GM11168 (cell line): Measurements from ENCODE around the gene MAPT.

Experiments
- in situ Hi-C: fragments of 300-500 bp; cut with MboI; formaldehyde crosslinking; loops from one replicate; pipeline ENCODE4 v1.12.0; 2022; ENCODE audit warnings: low sequenced_read_pairs; ENCODE audit not compliant: unreplicated experiment

Gene MAPT

DNA sequence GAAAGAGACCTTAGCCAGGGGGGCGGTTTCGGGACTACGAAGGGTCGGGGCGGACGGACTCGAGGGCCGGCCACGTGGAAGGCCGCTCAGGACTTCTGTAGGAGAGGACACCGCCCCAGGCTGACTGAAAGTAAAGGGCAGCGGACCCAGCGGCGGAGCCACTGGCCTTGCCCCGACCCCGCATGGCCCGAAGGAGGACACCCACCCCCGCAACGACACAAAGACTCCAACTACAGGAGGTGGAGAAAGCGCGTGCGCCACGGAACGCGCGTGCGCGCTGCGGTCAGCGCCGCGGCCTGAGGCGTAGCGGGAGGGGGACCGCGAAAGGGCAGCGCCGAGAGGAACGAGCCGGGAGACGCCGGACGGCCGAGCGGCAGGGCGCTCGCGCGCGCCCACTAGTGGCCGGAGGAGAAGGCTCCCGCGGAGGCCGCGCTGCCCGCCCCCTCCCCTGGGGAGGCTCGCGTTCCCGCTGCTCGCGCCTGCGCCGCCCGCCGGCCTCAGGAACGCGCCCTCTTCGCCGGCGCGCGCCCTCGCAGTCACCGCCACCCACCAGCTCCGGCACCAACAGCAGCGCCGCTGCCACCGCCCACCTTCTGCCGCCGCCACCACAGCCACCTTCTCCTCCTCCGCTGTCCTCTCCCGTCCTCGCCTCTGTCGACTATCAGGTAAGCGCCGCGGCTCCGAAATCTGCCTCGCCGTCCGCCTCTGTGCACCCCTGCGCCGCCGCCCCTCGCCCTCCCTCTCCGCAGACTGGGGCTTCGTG is at the start of gene MAPT:
MAPT (plus strand) TSS at position 533 of the 763 bp plus-strand sequence. CDS start 67,784 bp downstream, outside the sequence.
- in situ Hi-C loops = no loop called here

DNA sequence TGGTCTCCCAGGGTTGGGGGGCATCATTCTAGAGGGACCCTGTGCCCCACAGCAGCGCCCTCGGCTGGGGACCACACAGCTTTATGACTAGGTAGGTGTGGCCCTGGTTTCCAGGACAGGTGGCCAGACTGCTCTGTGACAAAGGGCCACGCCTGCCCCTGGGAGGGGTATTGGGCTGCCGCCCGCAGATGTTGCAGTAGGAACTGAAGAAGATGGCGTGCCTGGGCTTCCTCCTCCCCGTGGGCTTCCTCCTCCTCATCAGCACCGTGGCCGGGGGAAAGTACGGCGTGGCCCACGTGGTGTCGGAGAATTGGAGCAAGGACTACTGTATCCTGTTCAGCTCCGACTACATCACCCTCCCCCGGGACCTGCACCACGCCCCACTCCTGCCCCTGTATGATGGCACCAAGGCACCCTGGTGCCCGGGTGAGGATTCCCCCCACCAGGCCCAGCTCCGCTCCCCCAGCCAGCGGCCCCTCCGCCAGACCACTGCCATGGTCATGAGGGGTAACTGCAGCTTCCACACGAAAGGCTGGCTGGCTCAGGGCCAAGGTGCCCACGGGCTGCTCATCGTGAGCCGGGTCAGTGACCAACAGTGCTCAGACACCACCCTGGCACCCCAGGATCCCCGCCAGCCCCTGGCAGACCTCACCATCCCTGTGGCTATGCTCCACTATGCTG is 49.5 kb upstream of the MAPT start, which contains the start of gene SPPL2C:
SPPL2C (plus strand) TSS at position 187 of the 681 bp plus-strand sequence; CDS start at position 213, 26 bp downstream.
- in situ Hi-C loops = no loop called here

DNA sequence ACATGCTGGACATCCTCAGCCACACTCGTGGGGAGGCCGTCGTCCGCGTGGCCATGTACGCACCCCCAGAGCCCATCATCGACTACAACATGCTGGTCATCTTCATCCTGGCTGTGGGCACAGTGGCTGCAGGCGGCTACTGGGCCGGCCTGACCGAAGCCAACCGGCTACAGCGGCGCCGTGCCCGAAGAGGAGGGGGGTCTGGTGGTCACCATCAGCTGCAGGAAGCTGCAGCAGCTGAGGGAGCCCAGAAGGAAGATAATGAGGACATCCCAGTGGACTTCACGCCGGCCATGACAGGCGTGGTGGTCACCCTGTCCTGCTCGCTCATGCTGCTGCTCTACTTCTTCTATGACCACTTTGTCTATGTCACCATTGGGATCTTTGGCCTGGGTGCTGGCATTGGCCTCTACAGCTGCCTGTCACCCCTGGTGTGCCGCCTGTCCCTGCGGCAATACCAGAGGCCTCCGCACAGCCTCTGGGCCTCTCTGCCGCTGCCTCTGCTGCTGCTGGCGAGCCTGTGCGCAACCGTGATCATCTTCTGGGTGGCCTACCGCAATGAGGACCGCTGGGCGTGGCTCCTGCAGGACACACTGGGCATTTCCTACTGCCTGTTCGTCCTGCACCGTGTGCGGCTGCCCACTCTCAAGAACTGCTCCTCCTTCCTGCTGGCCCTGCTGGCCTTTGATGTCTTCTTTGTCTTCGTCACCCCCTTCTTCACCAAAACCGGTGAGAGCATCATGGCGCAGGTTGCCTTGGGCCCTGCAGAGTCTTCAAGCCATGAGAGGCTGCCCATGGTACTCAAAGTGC is 48.8 kb upstream of the MAPT start:
- in situ Hi-C loops = no loop called here

DNA sequence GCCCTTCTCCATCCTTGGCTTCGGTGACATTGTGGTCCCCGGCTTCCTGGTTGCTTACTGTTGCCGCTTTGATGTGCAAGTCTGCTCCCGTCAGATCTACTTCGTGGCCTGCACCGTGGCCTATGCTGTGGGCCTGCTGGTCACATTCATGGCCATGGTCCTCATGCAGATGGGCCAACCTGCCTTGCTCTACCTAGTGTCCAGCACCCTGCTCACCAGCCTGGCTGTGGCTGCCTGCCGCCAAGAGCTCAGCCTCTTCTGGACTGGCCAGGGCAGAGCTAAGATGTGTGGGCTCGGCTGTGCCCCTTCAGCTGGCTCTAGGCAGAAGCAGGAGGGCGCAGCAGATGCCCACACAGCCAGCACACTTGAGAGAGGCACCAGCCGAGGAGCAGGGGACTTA is 48.1 kb upstream of the MAPT start:
- in situ Hi-C loops = no loop called here

DNA sequence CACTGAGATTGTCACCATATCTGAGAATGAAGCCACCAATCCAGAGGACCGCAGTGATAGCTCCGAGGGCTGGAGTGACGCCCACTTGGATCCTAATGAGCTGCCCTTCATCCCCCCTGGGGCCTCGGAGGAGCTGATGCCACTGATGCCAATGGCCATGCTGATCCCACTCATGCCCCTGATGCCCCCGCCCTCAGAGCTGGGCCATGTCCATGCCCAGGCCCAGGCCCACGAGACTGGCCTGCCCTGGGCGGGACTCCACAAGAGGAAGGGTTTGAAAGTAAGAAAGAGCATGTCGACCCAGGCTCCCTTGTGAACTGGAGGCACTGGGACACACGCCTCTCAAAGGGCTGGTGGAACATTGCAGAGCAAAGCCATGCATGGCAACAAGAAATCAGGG is 47.7 kb upstream of the MAPT start:
- in situ Hi-C loops = no loop called here

DNA sequence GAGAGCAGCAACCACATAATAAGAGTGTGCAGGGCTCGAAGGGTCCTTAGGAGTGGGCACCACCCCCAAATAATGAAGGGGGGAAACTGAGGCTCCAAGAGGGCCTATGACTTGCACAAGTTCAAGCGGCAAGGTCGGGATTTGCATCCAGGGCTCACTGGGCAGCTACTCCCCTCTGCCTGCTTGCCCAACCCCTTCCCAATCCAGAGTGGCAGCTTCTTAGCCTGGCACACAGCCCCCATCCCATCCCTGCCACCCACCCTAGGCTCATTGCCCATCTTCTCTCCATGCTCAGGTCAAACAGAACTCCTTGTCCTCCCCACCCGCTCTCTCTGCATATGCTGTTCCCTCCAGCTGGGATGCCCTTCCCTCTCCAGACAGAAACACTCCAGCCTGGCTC is 47.3 kb upstream of the MAPT start:
- in situ Hi-C loops = no loop called here

DNA sequence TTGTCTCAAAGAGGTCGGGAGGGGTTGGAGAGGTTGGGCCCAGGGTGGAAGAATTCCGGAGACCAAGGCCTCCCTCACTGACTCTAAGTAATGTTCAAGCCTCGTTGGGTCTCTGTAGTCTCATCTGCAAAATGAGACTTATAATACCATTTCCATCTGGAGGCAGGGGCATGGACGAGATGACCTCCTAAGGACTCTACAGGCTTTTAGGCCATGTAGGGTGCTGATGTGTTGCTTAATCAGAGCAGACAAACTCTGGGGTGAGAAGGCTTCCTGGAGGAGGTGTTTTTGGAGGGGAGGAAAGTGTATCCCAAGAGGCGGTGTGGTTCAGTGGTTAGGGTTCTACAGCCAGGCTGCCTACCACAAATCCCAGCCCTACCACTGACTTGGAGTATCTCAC is 46.6 kb upstream of the MAPT start:
- in situ Hi-C loops = no loop called here

DNA sequence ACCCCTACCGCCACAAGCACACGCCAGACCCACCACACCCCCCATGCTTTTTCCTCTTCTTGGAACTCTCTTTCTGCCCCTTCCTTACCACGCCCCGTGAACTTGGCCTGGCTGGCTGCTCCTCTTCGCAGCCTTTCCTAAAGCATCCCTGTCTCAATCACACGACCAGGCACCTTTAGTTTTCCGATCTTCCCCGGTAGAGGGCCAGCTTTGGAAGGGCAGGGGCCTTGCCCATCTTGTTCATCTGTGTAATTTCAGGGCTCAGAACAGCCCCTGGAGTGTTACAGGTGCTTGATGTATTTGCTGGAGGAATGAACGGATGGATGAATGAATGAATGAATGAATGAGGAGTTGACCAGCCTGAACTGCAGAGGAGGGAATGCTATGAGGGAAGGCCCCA is 45.9 kb upstream of the MAPT start:
- in situ Hi-C loops = no loop called here

DNA sequence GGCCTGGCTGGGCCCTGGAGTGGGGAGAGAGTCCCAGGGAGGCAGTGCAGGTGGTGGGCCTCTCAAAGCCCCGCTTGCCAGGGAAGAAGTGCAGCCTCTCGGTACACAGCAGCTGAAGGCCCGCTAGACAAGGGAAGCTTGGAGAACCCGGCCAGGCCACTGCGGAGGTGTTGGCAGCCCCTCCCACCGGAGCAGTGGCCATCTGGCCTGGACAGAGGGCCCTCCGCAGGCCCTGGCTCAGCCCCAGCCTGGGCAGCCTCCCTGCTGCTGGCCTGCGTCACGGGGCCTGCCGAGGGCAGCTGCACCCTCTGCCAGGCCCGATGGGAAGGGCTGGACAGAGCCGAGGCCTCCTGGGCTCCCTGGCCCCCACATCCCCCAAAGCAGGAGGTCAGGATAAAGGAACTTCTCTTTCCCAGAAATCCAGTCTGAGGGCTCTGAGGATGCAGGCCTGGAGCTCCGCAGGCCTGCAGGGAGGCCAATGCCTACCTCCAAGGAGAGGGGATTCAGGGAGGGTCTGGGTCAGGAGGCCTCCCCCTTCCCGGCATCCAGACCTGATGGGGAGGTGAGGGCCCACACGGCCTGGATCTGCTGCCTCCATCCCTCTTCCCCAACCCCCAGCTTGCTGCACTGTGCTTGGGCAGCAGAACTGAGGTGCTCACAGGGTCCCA is 45.4 kb upstream of the MAPT start:
- in situ Hi-C loops = no loop called here

DNA sequence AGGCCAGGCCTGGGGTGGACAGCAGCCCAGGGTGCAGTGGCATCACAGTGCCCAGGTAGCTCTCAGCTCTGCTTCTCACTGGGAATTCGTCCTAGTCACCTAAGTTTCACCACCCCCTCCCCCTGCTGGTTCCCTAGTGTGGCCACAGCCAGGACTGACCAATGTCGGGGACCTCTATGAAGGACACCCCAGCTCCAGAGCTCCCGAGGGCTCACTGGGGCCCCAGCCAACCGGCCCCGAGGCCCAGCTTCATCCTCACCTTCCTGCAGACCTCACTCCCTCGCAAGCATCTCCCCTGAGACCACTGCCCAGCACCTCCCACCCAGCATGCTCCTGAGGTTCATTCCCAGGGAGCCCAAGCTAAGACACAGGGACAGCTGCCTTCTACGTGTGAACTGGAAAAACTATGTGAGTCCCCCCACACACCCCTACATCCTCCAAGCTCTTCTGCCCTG is 44.8 kb upstream of the MAPT start:
- in situ Hi-C loops = no loop called here

DNA sequence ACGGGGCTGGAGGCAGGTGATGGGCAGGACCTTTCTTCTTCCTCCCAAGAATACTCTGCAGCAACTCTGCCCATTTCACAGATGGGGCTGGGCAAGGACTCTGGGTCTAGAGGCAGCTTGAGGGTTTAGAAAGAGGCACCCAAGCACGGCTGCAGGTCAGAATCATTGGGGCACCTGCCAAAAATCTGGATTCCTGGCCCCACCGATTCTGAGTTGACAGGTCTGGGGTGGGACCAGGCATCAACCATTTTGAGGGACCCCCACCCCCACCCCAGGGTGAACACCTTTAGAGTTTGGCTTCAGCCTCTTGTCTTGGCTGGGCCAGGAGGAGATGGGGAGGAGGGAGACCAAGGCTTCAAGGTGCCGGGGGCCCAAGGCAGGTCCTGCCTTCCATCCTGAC is 44.3 kb upstream of the MAPT start:
- in situ Hi-C loops = no loop called here

DNA sequence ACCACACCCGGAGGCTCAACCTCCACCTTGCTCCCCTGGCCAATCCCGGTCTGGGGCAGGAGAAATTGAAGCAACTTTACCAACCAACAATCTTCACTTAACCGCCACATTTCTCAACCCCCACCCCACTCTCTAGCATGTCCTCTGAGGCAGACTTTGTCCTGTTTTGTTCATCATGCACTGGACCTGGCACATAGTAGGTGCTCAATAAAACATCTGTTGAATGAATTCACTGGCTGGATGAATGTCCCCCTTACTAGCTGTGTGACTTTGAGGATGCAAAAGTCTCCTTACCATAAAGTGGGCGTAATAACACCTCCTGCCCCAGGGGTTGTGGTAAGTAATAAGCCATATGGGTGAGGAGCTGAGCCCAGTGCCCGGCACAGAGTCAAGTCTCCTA is 43.9 kb upstream of the MAPT start:
- in situ Hi-C loops = no loop called here

DNA sequence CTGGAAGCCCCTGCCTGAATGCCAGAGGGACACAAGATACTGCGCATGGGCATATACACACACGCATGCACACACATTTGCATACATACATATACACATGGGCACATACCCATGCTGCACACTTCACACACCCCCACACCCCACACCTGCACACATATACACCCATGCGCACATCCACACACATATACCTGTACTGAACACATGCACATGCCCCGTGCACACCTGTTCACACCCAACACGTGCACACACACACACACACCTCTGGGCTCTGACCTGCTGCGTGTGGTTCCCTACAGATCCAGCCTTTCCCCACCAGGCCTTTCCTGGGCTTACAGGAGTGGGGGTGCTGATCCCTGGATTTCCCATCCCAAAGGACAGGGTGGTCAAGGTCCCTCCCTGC is 43.3 kb upstream of the MAPT start:
- in situ Hi-C loops = no loop called here

DNA sequence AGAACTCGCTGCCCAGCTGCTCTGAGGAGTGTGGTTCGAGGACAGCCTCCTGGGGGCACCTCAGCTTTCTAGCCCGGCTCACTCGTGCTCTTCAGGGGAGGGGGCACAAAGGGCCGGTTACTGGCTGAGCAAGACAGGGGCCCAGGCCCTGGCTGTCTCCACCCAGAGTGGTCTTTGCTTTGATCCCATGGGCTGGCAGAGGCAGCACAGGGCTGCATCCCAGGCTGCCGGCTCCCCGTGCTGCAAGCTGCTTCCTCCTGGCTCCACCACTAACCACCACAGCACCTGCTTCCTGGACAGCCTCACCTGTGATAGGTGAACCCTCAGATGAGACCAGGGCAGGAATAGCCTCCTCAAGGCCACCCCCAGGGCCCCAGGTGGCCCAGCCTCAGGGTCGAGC is 42.9 kb upstream of the MAPT start:
- in situ Hi-C loops = no loop called here

DNA sequence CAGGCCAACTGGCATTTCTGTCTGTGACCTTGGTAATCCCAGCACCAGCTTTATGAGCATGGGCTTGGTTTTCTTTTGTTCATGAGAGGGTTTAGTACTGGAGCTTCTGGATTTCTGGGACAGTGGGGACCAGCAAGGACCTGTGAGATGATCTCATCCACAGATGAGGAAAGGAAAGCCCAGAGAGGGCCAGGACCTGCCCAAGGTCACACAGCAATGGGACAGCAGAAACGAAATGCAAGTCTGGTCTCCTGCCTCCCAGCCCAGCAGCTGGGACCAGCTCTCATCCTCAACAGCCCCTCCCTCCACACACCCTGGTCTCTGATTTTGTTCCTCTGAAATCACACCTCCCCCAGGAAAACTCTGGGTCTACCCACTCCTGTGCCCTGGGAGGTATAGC is 42.5 kb upstream of the MAPT start:
- in situ Hi-C loops = no loop called here

DNA sequence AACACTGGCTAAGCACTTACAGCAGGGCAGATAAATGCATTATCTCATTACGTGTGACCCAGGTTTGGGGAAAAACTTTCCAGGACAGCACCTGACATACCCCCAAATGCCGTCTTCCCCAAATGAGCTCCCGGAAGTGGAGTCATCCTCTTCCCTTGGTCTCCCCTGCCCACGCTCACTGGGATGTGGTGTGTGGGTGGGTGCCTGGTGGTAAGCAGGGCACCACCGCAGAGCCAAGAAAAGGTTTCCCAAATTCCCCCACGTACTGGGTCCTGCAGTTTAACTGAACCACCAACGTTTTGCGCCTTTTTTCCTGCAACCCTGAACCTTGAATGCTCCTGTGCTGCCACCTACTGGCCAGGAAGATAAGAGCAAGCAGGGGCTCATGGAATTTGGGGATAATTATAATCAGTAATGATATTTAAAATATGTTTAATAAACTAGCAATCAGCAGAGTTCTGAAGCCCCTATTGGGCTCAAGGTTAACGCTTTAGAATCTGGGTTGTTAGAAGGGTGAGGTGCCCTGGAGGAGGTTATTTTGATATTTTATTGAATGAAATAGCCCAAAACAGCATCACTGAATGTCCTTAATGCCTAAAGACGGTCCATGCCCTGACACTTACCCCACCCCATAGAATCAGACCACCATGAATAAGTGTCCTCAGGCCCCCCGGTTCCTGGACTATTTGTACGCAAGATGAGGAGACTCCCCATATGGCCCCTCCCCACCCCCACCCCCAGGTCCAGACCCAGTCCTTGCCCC is 41.6 kb upstream of the MAPT start:
- in situ Hi-C loops = no loop called here

DNA sequence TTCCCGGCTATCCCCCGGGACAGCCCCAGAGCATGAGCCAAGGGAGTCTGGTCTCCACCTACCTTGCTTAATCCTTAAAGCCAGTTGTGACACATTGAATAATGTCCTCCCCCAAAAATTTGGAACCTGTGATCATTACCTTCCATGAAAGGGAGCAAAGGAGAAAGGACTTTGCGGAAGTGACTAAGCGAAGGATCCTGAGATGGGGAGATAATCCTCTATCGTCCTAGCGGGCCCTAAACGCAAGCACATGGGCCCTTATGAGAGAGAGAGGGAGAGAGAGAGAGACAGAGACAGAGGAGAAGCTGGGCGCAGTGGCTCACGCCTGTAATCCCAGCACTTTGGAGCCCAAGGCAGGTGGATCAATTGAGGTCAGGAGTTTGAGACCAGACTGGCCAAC is 40.1 kb upstream of the MAPT start:
- in situ Hi-C loops = no loop called here

DNA sequence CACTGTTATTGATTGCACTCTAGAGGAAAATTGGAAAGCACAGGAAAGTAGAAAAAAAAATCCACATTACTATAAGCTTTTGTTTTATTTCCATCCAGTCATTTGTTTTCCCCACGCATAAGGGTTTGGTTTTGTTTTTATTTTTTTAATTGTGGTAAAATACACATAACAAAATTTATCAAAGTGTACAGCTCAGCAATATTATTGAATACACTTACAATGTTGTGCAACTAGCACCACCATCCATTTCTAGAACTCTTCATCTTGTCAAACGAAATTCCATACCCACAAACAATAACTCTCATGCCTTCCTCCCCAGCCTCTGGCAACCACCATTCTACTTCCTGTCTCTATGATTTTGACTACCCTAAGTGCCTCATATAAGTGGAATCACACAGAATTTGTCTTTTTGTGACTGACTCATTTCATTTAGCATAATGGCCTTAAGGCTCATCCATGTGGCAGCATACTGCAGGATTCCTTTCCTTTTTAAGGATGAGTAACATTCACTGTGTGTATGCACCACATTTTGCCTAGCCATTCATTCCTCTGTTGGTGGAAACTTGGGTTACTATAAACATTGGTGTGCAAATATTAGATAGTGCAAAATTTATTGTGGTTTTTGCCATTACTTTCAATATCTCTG is 38.5 kb upstream of the MAPT start:
- in situ Hi-C loops = no loop called here

DNA sequence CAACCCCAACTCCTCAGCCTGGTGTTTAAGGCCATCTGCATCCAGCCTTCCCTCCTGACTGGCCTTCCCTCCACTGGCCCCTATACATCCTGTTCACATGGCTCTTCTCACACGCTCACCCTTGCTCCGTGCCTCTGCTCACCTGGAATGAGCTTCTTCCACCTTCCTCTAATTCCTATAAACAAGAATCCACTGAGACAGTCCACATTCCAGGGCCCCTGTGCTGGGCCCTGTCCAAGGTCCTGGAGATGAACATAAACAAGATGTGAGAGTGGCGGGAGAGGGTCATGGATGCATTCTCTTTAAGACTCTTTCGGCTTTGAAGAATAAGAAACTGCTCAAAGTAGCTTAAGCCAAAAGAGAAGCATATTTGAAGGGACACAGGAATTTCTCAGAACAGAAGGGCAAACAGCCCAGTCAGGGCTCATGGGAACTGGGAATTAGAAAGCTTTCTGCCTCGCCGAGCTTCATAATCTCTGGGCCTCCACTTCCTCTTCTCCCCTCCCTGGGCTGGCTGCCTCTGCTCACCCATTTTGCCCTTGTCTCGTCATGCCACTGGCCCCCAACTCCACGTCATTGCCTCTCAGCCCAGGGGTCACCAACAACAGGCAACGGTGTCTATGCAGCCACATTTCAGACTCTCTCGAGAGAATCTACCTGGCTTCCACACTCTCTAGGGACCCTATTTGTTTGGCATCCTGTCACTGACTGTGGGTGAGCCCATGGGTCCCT is 36.2 kb upstream of the MAPT start:
- in situ Hi-C loops = no loop called here
